DND-41 (cell line): ENCODE measurements around the gene FBXW5.

Experiments
- ATAC-seq: fragments of 200-7000 bp; cut with Tn5 transposase; 3 replicates; pipeline ENCODE4 v1.9.1; 2021; ENCODE audit warnings: low read depth; ENCODE audit not compliant: insufficient read depth
- DNase-seq: peaks from one replicate; pipeline ENCODE4 v3.0.0-alpha.2; 2020
- H2AFZ ChIP-seq: 2 replicates; pipeline ENCODE4 v1.6.0; 2012; ENCODE audit warnings: low read depth, low read length
- H3K27ac ChIP-seq: 2 replicates; pipeline ENCODE4 v1.5.1; 2012; ENCODE audit warnings: low read length, inconsistent platforms
- H3K27me3 ChIP-seq: fragments of 200-600 bp; sonication (generic); 2 replicates; pipeline ENCODE4 v1.6.0; 2012; ENCODE audit warnings: low read length, mild to moderate bottlenecking, inconsistent platforms; ENCODE audit not compliant: insufficient read depth, poor library complexity
- H3K36me3 ChIP-seq: 2 replicates; pipeline ENCODE4 v1.5.1; 2012; ENCODE audit warnings: low read length, inconsistent platforms; ENCODE audit not compliant: insufficient read depth
- H3K4me1 ChIP-seq: 2 replicates; pipeline ENCODE4 v1.5.1; 2012; ENCODE audit warnings: mild to moderate bottlenecking, low read length; ENCODE audit not compliant: insufficient read depth
- H3K4me2 ChIP-seq: 2 replicates; pipeline ENCODE4 v1.6.0; 2012; ENCODE audit warnings: mild to moderate bottlenecking, moderate library complexity, low read length, inconsistent platforms; ENCODE audit not compliant: insufficient read depth
- H3K4me3 ChIP-seq, 2 experiments: fragments of 200-600 bp in 1 of 2; shearing (Covaris generic) in 1 of 2; 2 replicates each; pipeline ENCODE4 v1.5.1; 2012 to 2016; ENCODE audit warnings: inconsistent platforms in 2 of 2, low read length in 2 of 2, mild to moderate bottlenecking in 2 of 2, low read depth in 1 of 2, moderate library complexity in 1 of 2
- H3K79me2 ChIP-seq: 2 replicates; pipeline ENCODE4 v1.6.0; 2012; ENCODE audit warnings: low read length, inconsistent platforms; ENCODE audit not compliant: insufficient read depth
- H3K9ac ChIP-seq: 2 replicates; pipeline ENCODE4 v1.6.0; 2012; ENCODE audit warnings: low read depth, mild to moderate bottlenecking, inconsistent platforms, low read length, moderate library complexity
- H3K9me3 ChIP-seq: 2 replicates; pipeline ENCODE4 v1.5.1; 2012; ENCODE audit warnings: low read length, moderate library complexity, mild to moderate bottlenecking, inconsistent platforms; ENCODE audit not compliant: insufficient read depth, severe bottlenecking
- H4K20me1 ChIP-seq: 2 replicates; pipeline ENCODE4 v1.6.0; 2012; ENCODE audit warnings: low read length; ENCODE audit not compliant: insufficient read depth
- EZH2 ChIP-seq: IDR thresholded peaks from 3 replicates; pipeline ENCODE4 v1.6.1; 2012; ENCODE audit warnings: borderline replicate concordance, low read depth, mild to moderate bottlenecking, moderate library complexity, low read length, inconsistent platforms; ENCODE audit not compliant: severe bottlenecking
- TF ChIP-seq, protein P1 (sequence below): IDR thresholded peaks from 2 replicates; pipeline ENCODE4 v1.5.1; 2012; ENCODE audit warnings: borderline replicate concordance, low read length, moderate library complexity, mild to moderate bottlenecking; ENCODE audit not compliant: poor library complexity, severe bottlenecking; ENCODE audit errors: extremely low read depth

The FBXW5 gene

DNA sequence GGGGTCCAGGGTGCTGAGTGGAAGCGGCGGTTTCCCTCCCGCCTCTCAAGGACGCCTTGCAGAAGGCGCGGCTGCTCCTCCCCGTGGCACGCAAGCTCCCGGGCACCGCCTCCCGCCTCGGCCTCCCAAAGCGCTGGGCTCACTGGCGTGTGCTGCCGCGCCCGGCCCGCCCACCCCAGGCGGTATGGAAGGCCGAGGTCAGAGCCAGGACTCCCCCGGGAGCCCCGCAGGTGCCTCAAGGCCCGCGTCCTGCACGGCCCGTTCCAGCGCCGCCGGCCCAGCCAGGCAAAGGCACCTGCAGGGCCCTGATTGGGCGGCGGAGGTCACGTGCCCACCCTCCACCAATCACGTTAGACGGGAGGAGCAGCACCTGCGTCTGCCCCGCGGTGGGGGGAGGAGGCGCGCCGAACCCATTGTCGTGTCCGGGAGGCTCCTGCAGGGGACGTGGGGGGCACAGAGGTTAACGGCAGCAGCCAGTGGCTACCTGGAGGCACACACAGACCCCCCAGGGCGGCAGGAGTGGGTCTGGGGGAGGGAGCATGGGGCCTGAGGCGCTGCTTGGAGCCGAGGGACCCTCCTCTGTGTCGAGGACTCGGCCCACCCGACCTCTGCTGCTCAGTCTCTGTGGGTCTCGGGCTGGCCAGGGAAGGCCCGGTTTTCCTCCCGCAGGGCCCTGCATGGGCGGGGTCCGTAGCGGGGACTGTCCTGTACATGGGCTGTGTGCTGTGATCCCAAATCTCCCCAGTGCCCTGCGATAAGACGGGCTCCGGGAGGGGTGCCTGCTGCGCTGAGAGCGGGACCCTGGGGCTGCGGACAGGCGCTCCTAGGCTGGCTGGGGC lies 5.5 kb upstream of the FBXW5 start:
- Histone ChIP-seq H3K27ac (peak overlapping the region; percentile 65), H3K9me3 (no peaks in the 10 kb centered on the region), H3K36me3 (no peaks in the 10 kb centered on the region), H3K4me3 (peak overlapping the region; percentile 15 to 63), H3K4me2 (peak overlapping the region; percentile 83), H3K4me1 (peaks cover 20% of the 10 kb centered on the region), H3K9ac (peak overlapping the region; percentile 77), H4K20me1 (no peaks in the 10 kb centered on the region), H3K27me3 (no peaks in the 10 kb centered on the region), H3K79me2 (no peaks in the 10 kb centered on the region), H2AFZ (peak overlapping the region; percentile 79)
- DNase-seq = peak; percentile 94
- TF ChIP-seq EZH2 = no peak
- TF ChIP-seq, protein P1, sequence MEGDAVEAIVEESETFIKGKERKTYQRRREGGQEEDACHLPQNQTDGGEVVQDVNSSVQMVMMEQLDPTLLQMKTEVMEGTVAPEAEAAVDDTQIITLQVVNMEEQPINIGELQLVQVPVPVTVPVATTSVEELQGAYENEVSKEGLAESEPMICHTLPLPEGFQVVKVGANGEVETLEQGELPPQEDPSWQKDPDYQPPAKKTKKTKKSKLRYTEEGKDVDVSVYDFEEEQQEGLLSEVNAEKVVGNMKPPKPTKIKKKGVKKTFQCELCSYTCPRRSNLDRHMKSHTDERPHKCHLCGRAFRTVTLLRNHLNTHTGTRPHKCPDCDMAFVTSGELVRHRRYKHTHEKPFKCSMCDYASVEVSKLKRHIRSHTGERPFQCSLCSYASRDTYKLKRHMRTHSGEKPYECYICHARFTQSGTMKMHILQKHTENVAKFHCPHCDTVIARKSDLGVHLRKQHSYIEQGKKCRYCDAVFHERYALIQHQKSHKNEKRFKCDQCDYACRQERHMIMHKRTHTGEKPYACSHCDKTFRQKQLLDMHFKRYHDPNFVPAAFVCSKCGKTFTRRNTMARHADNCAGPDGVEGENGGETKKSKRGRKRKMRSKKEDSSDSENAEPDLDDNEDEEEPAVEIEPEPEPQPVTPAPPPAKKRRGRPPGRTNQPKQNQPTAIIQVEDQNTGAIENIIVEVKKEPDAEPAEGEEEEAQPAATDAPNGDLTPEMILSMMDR = peak; percentile 34
- peak; percentile 94 for ATAC-seq

DNA sequence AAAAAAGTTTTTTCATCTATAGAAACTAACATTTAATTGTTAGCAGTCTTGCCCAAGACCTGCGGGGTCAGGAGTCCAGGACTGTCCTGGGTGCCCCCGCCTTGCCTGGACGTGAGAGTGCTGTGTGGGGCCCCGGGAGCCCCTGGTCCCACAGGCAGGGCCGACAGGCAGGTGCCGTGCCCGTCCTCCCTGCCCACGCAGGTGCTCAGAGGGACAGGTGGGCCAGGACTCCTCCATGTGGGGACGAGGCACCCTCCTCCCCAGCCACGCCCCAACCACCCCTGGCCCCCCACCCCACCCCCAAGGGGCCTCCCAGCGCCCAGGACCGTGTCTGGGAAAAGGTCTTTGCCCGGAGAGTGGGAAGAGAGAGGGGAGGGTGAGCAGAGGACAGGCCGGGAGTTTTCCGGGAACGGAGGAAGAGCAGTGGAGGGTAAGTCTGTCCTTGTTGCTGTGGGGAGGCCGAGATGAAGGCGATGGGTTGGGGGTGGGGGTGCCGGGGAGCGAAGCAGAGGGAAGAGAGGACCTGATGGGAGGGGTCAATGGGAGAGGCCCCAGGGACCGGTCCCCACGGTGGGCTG lies 4.8 kb upstream of the FBXW5 start:
- H2AFZ ChIP-seq = peak overlapping the region; percentile 79
- H3K79me2 ChIP-seq = peaks cover under 1% of the 10 kb centered on the region; the same call in 1 of the 2 replicates
- DNase-seq (no peak), ATAC-seq (no peak)
- peak overlapping the region; percentile 65 for H3K27ac ChIP-seq
- peak overlapping the region; percentile 83 for H3K4me2 ChIP-seq
- H4K20me1 ChIP-seq = no peaks in the 10 kb centered on the region
- H3K9ac ChIP-seq = peak overlapping the region; percentile 77
- peak overlapping the region; percentile 15 to 63; a peak in 3 of 4 replicates for H3K4me3 ChIP-seq
- peaks cover 23% of the 10 kb centered on the region for H3K4me1 ChIP-seq
- no peak for TF ChIP-seq EZH2
- TF ChIP-seq, protein P1 = no peak
- no peaks in the 10 kb centered on the region for H3K9me3 ChIP-seq
- H3K27me3 ChIP-seq = no peaks in the 10 kb centered on the region
- H3K36me3 ChIP-seq = no peaks in the 10 kb centered on the region

DNA sequence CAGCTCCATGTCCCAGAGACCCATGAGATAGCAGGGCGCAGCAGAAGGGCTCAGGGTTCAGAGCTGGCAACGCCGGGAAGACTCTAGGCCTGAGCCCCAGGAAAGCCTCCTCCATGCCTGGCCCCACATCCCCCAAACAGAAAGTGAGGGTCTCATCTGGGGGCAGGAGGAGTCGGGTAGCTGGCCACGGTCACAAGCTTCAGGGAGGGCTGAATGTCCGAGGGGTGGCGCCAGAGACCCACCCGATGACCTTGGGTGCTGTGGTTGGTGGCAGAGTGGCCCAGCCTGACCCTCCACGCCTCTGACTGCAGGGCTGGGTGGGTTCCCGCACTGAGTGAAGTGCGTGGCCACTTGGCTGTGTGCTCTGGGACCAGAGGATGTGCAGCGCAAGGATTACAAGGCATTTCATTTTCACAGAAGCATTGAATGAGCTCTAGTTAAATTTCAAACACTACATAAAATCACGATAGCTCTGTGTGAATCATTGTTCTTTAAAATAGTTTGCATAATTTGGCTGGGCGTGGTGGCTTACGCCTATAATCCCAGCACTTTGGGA lies 3.5 kb upstream of the FBXW5 start:
- Histone ChIP-seq H3K4me2 (no peak overlapping the region), H3K79me2 (peaks cover 13% of the 10 kb centered on the region), H2AFZ (no peak overlapping the region), H3K9me3 (no peaks in the 10 kb centered on the region), H3K36me3 (no peaks in the 10 kb centered on the region; the same call in 1 of the 2 replicates), H3K27me3 (no peaks in the 10 kb centered on the region), H3K4me1 (peaks cover 32% of the 10 kb centered on the region), H3K27ac (no peak overlapping the region), H3K4me3 (no peak overlapping the region), H3K9ac (no peak overlapping the region), H4K20me1 (peaks cover 6% of the 10 kb centered on the region)
- ATAC-seq = no peak
- DNase-seq = no peak
- no peak for TF ChIP-seq EZH2
- TF ChIP-seq, protein P1 = peak; percentile 14
